ENCODE measurements around the gene SLC2A9.

- no peak for TF ChIP-seq CTCF (IDR thresholded peaks at IDR 0.05)
- no peak for TF ChIP-seq POLR2A (IDR thresholded peaks at IDR 0.05)
Measured at GRCh38 chr4:10005632-10006031, 15.7 kb downstream of the SLC2A9 start.
